Stimulated activated naive B cell treated with anti-CD40 and anti-IgM and Interleukin-4, amounts not matched to agents 10 μg/mL and 1 μg/mL and 100 μg/mL, for 72 hours (primary cell): ENCODE measurements around the gene HOXA2.

Experiments
- ATAC-seq, 2 donors: fragments of 150-1000 bp; cut with Tn5 transposase; replicated peaks; 2 replicates each; pipeline ENCODE4 v1.10.0; 2021; ENCODE audit warnings: moderate library complexity in 1 of 2
- DNase-seq: peaks from one replicate; pipeline ENCODE4 v3.0.0; 2021
- H3K27ac Mint-ChIP-seq: one replicate; pipeline ENCODE4 v1.8.0; 2022; ENCODE audit warnings: mild to moderate bottlenecking, mixed read lengths
- H3K27me3 Mint-ChIP-seq, 2 donors: one replicate each; pipeline ENCODE4 v1.8.0; 2022; ENCODE audit warnings: mixed read lengths in 2 of 2
- H3K36me3 Mint-ChIP-seq, 2 donors: one replicate each; pipeline ENCODE4 v1.8.0; 2022; ENCODE audit warnings: mixed read lengths in 2 of 2, mild to moderate bottlenecking in 1 of 2
- H3K4me1 Mint-ChIP-seq, 2 donors: one replicate each; pipeline ENCODE4 v1.8.0; 2022; ENCODE audit warnings: mixed read lengths in 2 of 2, mild to moderate bottlenecking in 1 of 2
- H3K4me3 Mint-ChIP-seq, 2 donors: one replicate each; pipeline ENCODE4 v1.8.0; 2022; ENCODE audit warnings: mild to moderate bottlenecking in 2 of 2, mixed read lengths in 2 of 2, moderate library complexity in 1 of 2
- H3K9me3 Mint-ChIP-seq, 2 donors: one replicate each; pipeline ENCODE4 v1.8.0; 2022; ENCODE audit warnings: mixed read lengths in 2 of 2, mild to moderate bottlenecking in 1 of 2

HOXA2 gene

GRCh38 chr7:27144781-27145164 is 42.3 kb upstream of the HOXA2 start:
- ATAC-seq = no peak
- DNase-seq = no peak
- Mint-ChIP-seq H3K4me1 (peaks cover 22 to 27% of the 10 kb centered on the region in 2 donors), H3K4me3 (peak overlapping the region in 1 of 2 donors; percentile 30), H3K27ac (peak overlapping the region; percentile 83), H3K9me3 (peaks cover 0 to 1% of the 10 kb centered on the region in 2 donors), H3K27me3 (peaks cover 52 to 76% of the 10 kb centered on the region in 2 donors), H3K36me3 (no peaks in the 10 kb centered on the region)

DNA sequence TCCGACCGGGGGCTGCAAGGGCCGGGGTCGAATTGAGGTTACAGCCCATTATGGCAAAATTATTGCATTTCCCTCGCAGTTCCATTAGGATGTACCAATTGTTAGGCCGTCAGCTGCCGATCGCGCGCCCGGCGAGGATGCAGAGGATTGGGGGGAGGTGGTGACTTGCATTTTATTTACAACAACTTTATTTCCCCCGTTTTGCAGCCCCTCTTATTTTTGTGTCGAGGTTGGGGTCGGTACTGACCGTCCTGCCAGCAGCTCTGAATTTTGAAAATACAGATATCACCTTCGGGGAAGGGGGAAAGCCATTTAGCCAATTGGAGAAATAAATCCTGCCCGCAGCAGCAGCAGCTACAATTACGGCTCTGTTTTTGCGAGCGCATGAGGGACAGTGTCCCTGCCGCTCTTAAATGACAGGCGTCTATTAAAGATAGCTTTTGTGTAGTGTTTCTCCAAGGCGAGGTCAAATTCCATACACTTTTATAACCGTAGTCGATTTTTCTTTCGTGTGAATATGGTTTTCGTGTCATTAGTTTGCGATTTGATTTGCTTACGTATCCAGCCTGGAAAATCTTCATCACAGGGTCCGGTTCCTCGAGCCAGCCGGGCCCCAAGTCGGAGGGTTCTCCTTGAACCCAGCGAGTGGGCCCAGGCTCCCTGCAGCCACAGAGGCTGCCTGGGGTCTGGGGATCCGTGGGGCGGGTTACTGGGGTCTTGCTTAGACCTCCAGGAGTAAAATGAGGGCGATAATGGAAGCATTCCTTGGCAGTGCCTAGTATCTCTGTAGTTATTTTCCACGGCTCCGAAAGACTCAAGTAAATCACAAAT is 41.7 kb upstream of the HOXA2 start:
- ATAC-seq = no peak
- DNase-seq = no peak
- no peaks in the 10 kb centered on the region for H3K36me3 Mint-ChIP-seq
- H3K27me3 Mint-ChIP-seq = peaks cover 52 to 71% of the 10 kb centered on the region in 2 donors
- H3K4me1 Mint-ChIP-seq = peaks cover 22 to 27% of the 10 kb centered on the region in 2 donors
- H3K9me3 Mint-ChIP-seq = peaks cover 0 to 1% of the 10 kb centered on the region in 2 donors
- no peak overlapping the region for H3K27ac Mint-ChIP-seq
- no peak overlapping the region for H3K4me3 Mint-ChIP-seq

DNA sequence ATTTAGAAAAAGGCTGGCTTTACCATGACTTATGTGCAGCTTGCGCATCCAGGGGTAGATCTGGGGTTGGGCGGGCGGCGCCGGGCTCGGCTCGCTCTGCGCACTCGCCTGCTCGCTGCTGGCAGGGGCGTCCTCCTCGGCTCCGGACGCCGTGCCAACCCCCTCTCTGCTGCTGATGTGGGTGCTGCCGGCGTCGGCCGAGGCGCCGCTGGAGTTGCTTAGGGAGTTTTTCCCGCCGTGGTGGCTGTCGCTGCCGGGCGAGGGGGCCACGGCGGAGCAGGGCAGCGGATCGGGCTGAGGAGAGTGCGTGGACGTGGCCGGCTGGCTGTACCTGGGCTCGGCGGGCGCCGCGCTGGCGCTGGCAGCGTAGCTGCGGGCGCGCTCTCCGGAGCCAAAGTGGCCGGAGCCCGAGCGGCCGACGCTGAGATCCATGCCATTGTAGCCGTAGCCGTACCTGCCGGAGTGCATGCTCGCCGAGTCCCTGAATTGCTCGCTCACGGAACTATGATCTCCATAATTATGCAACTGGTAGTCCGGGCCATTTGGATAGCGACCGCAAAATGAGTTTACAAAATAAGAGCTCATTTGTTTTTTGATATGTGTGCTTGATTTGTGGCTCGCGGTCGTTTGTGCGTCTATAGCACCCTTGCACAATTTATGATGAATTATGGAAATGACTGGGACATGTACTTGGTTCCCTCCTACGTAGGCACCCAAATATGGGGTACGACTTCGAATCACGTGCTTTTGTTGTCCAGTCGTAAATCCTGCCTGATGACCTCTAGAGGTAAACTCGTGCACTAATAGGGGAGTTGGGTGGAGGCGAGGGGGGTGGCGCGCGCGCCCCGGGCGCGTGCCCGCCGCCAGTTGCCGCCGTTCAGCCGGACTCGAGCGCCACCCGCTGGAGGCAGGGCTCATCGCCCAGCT is 40.8 kb upstream of the HOXA2 start, which contains the start of gene HOXA5:
TSS of gene HOXA5 (minus strand) at position 659 of the 927 bp plus-strand sequence. CDS start at position 585, 74 bp downstream.
- H3K27me3 Mint-ChIP-seq = peaks cover 52 to 68% of the 10 kb centered on the region in 2 donors
- no peaks in the 10 kb centered on the region for H3K36me3 Mint-ChIP-seq
- peaks cover 19 to 22% of the 10 kb centered on the region in 2 donors for H3K4me1 Mint-ChIP-seq
- H3K9me3 Mint-ChIP-seq = peaks cover 0 to 1% of the 10 kb centered on the region in 2 donors
- peak within 1 kb of the TSS; percentile 80 for H3K27ac Mint-ChIP-seq
- ATAC-seq = peak; percentile 44 to 74
- peak within 1 kb of the TSS; percentile 61 to 80 for H3K4me3 Mint-ChIP-seq
- DNase-seq = peak; percentile 41

DNA sequence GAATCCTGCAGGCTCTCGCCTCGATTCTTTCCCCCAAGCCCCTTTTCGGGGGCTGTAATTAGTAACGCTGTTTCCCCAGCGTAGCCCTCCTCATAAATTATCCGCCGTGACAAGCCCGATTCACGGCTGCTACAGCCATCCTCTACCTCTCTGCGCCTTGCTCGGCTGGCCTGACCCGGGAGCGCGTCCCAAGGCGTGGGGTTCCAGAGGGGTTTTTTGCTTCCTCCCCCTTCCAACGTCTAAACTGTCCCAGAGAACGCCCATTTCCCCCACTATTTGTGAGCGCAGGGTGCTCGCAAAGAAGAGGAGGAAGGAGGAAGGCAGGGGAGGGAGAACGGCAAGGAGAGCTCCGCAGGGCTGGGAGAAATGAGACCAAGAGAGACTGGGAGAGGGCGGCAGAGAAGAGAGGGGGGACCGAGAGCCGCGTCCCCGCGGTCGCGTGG is 40.1 kb upstream of the HOXA2 start:
- no peak for DNase-seq
- H3K4me3 Mint-ChIP-seq = peak overlapping the region; percentile 61 to 80
- peak in 1 of 2 donors; percentile 12 for ATAC-seq
- H3K27ac Mint-ChIP-seq = peak overlapping the region; percentile 80
- H3K9me3 Mint-ChIP-seq = peaks cover 0 to 1% of the 10 kb centered on the region in 2 donors
- H3K4me1 Mint-ChIP-seq = peaks cover 15 to 17% of the 10 kb centered on the region in 2 donors
- H3K36me3 Mint-ChIP-seq = no peaks in the 10 kb centered on the region
- H3K27me3 Mint-ChIP-seq = peaks cover 52 to 68% of the 10 kb centered on the region in 2 donors

GRCh38 chr7:27141923-27142579 is 39.6 kb upstream of the HOXA2 start:
- Mint-ChIP-seq H3K36me3 (no peaks in the 10 kb centered on the region), H3K9me3 (no peaks in the 10 kb centered on the region), H3K4me1 (peaks cover 11 to 12% of the 10 kb centered on the region in 2 donors), H3K4me3 (peak overlapping the region in 1 of 2 donors; percentile 80), H3K27me3 (peaks cover 51 to 64% of the 10 kb centered on the region in 2 donors), H3K27ac (no peak overlapping the region)
- DNase-seq (no peak), ATAC-seq (no peak)

DNA sequence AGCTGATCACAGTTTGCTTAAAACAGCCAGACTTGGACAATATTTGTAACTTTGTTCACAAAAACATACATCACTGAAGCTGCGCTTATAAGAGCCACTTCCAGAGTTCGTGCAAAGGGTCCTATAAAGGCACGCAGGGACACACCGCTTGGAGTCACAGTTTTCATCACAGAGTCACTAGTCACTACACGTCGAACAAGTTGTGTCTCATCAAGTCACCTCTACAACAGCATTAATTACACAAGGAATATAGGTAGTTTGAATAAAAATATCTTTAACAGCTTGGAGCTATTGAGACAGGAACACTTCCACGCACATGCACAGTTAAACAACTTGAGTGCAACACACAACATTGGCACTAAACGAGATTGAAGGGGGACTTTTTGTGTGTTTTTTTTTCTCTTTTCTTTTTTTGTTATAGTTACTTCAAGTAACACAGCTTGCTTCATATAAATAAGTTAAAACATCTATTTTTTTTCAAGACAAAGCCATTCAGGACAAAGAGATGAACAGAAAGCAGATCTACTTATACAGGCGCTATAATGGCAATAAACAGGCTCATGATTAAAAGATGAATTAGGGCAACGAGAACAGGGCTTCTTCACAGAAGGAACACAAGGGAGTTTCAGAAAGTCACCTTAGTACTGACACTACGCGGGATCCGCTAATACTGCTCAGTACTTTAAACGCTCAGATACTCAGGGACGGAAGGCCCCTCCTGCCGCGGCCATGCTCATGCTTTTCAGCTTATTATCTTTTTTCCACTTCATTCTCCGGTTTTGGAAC is 38.8 kb upstream of the HOXA2 start:
- peaks cover 8 to 9% of the 10 kb centered on the region in 2 donors for H3K4me1 Mint-ChIP-seq
- H3K36me3 Mint-ChIP-seq = no peaks in the 10 kb centered on the region
- no peak overlapping the region for H3K27ac Mint-ChIP-seq
- ATAC-seq (no peak), DNase-seq (no peak)
- H3K27me3 Mint-ChIP-seq = peaks cover 45 to 58% of the 10 kb centered on the region in 2 donors
- H3K9me3 Mint-ChIP-seq = no peaks in the 10 kb centered on the region
- H3K4me3 Mint-ChIP-seq = no peak overlapping the region

DNA sequence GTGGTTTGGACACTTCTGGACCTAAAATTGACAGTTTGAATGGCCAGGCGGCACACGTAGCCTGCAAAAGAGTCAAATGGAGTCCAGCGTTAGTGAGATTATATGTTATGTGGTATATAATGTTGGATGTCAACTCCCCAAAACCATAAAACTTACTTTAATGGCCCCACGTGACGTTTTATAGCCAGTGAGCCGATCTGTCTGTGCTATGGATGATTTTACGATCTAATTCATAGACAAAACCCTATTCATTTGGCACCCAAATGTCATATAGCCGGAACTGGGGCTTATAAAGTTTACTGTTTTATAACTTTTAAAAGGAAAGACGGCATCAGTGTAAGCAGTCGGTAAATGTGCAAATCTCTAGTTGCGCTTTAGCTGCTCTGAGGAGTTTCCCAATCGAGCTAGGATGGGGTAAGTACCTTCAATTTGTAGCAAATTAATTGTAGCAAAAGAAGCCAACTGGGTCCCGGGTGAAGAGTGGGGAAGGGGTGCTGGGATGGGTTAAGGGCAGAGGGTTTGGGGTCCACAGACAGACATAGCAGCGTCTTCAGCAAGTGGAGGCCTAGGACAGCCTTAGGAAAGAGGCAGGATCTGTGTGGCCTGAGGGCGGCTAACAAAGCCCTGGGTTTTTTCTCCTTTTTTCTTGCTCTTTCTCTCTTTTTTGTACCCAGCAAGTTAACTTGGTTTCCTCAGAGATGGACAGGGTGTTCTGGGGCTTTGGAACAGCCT is 37.8 kb upstream of the HOXA2 start:
- H3K36me3 Mint-ChIP-seq = no peaks in the 10 kb centered on the region
- H3K9me3 Mint-ChIP-seq = no peaks in the 10 kb centered on the region
- H3K27ac Mint-ChIP-seq = no peak overlapping the region
- H3K27me3 Mint-ChIP-seq = peaks cover 41 to 52% of the 10 kb centered on the region in 2 donors
- H3K4me3 Mint-ChIP-seq = no peak overlapping the region
- ATAC-seq (no peak), DNase-seq (no peak)
- H3K4me1 Mint-ChIP-seq = peaks cover 8 to 9% of the 10 kb centered on the region in 2 donors

DNA sequence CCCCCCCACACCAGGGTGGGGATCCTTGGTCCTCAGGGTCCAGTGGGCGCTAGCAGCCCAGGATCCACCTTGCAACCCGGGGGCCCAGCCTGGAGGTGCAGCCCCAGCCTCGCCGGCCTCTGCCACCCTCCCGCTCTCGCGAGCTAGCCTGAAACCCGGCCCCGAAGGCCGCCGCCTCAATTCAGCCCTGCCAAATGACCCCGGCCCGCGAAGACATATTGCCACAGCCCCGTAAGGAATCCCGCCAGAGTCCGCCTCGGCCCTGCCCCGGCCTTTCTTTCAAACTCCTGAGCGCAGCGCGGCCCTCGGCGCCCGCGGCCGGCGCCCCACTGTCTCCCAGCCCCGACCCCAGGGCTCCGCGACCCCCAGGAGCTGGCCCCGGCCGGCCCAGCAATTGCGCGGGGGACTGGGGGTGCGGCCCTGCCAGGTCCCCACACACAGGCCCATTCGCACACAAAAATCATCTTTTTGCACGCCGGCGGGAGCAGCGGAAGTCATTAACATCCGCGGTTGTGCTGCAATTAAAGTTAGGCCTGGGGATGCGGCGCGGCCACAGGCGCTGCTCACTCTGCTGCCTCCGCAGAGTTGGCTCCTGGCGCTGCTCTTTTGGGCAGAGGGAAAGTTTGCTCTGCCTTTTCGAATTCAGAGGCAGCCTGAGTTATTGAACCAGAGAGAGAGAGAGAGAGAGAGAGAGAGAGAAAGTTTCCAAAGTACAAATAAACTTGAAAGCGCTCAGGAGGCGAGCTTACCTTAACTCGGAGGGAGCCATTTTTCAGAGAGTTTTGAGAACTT is 37.0 kb upstream of the HOXA2 start:
- no peak overlapping the region for H3K27ac Mint-ChIP-seq
- H3K4me3 Mint-ChIP-seq = no peak overlapping the region
- no peak for DNase-seq
- no peak for ATAC-seq
- H3K4me1 Mint-ChIP-seq = peaks cover 6 to 8% of the 10 kb centered on the region in 2 donors
- H3K9me3 Mint-ChIP-seq = no peaks in the 10 kb centered on the region
- H3K36me3 Mint-ChIP-seq = no peaks in the 10 kb centered on the region
- H3K27me3 Mint-ChIP-seq = peaks cover 45 to 52% of the 10 kb centered on the region in 2 donors

- DNase-seq (no peak), ATAC-seq (no peak)
- H3K4me3 Mint-ChIP-seq = no peak overlapping the region
- peaks cover 8 to 9% of the 10 kb centered on the region in 2 donors for H3K4me1 Mint-ChIP-seq
- H3K9me3 Mint-ChIP-seq = no peaks in the 10 kb centered on the region
- H3K27me3 Mint-ChIP-seq = peaks cover 50 to 55% of the 10 kb centered on the region in 2 donors
- H3K27ac Mint-ChIP-seq = no peak overlapping the region
- H3K36me3 Mint-ChIP-seq = no peaks in the 10 kb centered on the region
Measured at GRCh38 chr7:27138985-27139333, 36.5 kb upstream of the HOXA2 start.

- no peak for DNase-seq
- peaks cover 8 to 9% of the 10 kb centered on the region in 2 donors for H3K4me1 Mint-ChIP-seq
- no peak overlapping the region for H3K4me3 Mint-ChIP-seq
- no peak for ATAC-seq
- peaks cover 54 to 60% of the 10 kb centered on the region in 2 donors for H3K27me3 Mint-ChIP-seq
- H3K36me3 Mint-ChIP-seq = no peaks in the 10 kb centered on the region
- H3K27ac Mint-ChIP-seq = no peak overlapping the region
- H3K9me3 Mint-ChIP-seq = no peaks in the 10 kb centered on the region
Measured at GRCh38 chr7:27138472-27138871, 36.0 kb upstream of the HOXA2 start.

GRCh38 chr7:27137640-27138315 is 35.3 kb upstream of the HOXA2 start:
- H3K27me3 Mint-ChIP-seq = peaks cover 56 to 60% of the 10 kb centered on the region in 2 donors
- H3K9me3 Mint-ChIP-seq = no peaks in the 10 kb centered on the region
- DNase-seq (no peak), ATAC-seq (no peak)
- H3K27ac Mint-ChIP-seq = no peak overlapping the region
- peaks cover 5 to 8% of the 10 kb centered on the region in 2 donors for H3K4me1 Mint-ChIP-seq
- H3K4me3 Mint-ChIP-seq = no peak overlapping the region
- no peaks in the 10 kb centered on the region for H3K36me3 Mint-ChIP-seq

DNA sequence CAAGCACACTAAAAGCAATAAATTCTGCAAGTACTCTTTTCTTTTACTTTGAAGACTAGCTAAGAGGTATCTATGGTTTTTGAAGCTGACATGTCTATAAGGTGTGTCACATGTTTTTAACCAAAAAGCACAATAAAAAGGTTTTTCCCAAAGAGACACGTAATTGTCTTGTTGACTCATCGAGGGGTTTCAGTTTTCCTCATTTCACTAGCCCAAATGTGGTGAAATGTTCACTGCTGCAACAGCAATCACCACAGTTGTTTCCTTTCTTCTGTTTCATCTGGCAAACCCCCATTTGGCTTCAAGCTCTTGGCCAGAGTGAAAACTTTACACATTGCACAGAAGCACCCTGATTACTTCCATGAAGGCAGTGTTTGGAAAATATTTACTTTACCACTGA is 31.9 kb upstream of the HOXA2 start:
- Mint-ChIP-seq H3K36me3 (no peaks in the 10 kb centered on the region), H3K9me3 (no peaks in the 10 kb centered on the region), H3K27me3 (peaks cover 43 to 58% of the 10 kb centered on the region in 2 donors), H3K4me1 (peaks cover 0 to 4% of the 10 kb centered on the region in 2 donors), H3K27ac (no peak overlapping the region), H3K4me3 (no peak overlapping the region)
- ATAC-seq (peak; percentile 24 to 62), DNase-seq (no peak)
